ENCODE results near the gene RGS3. TPM values are rescaled to one million over a fixed set of nuclear protein-coding genes. Genes with fewer than 3 reads are reported as not detected.

RGS3 gene
- total RNA-seq, 1 experiment from 2014 or later = 39.4 TPM

DNA sequence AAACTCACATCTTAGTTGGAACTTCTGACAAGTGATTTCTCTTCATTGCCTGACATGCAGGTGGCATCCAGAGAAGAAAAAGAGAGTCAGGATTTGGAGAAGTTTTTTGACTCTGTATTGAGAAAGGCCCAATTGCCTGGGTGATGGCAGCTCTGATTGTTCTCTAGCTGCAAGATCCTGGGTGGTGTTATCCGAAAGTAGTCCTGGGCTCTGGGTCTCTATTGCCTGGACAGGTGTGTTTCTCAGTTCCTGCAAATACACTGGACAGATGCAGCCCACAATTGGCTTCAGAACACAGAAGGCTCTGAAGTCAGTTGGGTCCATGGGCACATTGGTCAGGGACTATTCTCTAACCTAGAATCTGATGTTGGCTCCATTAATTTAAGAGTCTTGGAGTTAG is 67.4 kb downstream of the RGS3 start:
- Histone ChIP-seq H3K9ac (ENCODE audit: low read length) (no peak overlapping the region), H4K20me1 (ENCODE audit: insufficient read depth) (no peaks in the 10 kb centered on the region), H3K9me2 (ENCODE audit: insufficient read depth) (no peaks in the 10 kb centered on the region), H3K4me3 (replicated peaks in 1 of 2; ENCODE audit: low read depth in 1 of 2, low read length in 2 of 2) (no peak overlapping the region), H3K27ac (ENCODE audit: low read depth, low read length) (no peak overlapping the region), H2AFZ (ENCODE audit: low read depth, low read length, poor library complexity, severe bottlenecking) (no peak overlapping the region), H3K9me3 (ENCODE audit: control insufficient read depth in 1 of 2, insufficient read depth in 1 of 2, low read depth in 1 of 2, low read length in 2 of 2) (no peaks in the 10 kb centered on the region), H3K4me2 (ENCODE audit: low read length) (no peak overlapping the region), H3K27me3 (ENCODE audit: insufficient read depth, low read length) (no peaks in the 10 kb centered on the region), H3K79me2 (ENCODE audit: insufficient read depth, low read length) (no peaks in the 10 kb centered on the region), H3K36me3 (ENCODE audit: control insufficient read depth in 1 of 2, insufficient read depth in 2 of 2, low read length in 2 of 2) (peaks cover 16 to 34% of the 10 kb centered on the region in 2 experiments; a peak in 3 of 4 replicates), H3K4me1 (ENCODE audit: control insufficient read depth in 1 of 2, insufficient read depth in 2 of 2, low read length in 2 of 2) (no peaks in the 10 kb centered on the region)
- no peak for DNase-seq (ENCODE audit: low read depth, low spot score)
- no TSS peak for BruUV-seq (replicated peaks)
- intact Hi-C loops (cut with micrococcal nuclease) = no loop called here
- RAD21 ChIA-PET (ENCODE audit: low non-redundant PET in 1 of 2, low total read pairs in 2 of 2, uncharacterized antibody in 2 of 2, unreplicated experiment in 2 of 2) = no interaction called here
- TF ChIP-seq SRF (IDR thresholded peaks at IDR 0.05; ENCODE audit: low read depth) = no peak
- no peak for TF ChIP-seq POLR2AphosphoS5 (IDR thresholded peaks at IDR 0.05; ENCODE audit: low read depth, low read length)
- TF ChIP-seq EZH2phosphoT487 (IDR thresholded peaks at IDR 0.05; ENCODE audit: borderline replicate concordance) = no peak
- ATAC-seq = no peak
- POLR2A ChIA-PET = no interaction called here
- CTCF ChIA-PET = no interaction called here

DNA sequence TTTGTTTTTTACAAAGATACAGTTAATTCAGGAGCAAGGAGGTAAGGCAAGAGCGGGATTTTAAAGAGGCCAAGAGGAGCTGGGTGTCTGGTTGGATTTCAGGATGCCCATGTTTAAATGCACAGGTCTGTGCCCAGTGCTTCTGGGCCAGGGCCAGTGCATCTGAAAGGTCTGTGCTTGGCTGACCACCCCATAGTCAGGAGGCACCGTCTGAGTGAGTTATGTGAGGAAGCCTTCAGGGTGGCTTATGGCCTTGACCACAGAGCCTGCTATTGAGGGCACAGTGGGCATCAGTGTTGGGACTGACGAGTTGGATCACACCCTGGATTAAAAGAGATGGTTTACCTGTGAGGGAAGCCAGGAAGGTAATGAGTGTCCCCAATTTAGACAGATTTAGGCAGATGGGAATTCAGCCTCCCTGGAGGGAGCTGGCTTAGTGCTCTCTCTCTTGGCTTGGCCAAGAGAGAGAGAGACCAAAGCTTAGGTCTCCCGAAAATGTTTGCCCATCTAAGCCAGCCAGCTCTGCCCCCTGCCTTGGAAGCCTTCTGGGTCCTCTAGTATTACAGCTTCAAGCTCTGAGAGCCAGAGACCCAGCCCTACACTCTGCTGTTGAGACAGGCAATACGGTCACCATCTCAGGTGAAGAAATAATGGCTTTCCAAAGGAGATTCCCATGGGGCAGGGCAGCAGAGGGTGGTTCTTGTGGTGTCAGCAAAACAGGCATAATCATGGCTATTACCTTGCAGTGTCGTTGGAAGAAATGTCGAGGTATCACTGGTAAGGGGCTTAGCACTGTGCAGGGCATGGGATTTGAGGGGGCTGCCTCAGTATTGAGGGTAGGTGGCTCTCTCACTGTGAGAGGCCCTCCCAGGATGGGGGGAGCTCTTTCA is 68.6 kb downstream of the RGS3 start:
- no peak for DNase-seq (ENCODE audit: low read depth, low spot score)
- RAD21 ChIA-PET (ENCODE audit: low non-redundant PET in 1 of 2, low total read pairs in 2 of 2, uncharacterized antibody in 2 of 2, unreplicated experiment in 2 of 2) = no interaction called here
- H3K9ac ChIP-seq (ENCODE audit: low read length) = no peak overlapping the region
- no peaks in the 10 kb centered on the region for H3K79me2 ChIP-seq (ENCODE audit: insufficient read depth, low read length)
- H3K4me3 ChIP-seq (replicated peaks in 1 of 2; ENCODE audit: low read depth in 1 of 2, low read length in 2 of 2) = no peak overlapping the region
- no peak for ATAC-seq
- POLR2A ChIA-PET = no interaction called here
- no peaks in the 10 kb centered on the region for H4K20me1 ChIP-seq (ENCODE audit: insufficient read depth)
- intact Hi-C loops (cut with micrococcal nuclease) = no loop called here
- TF ChIP-seq ZNF274 (IDR thresholded peaks at IDR 0.05; ENCODE audit: low read depth, low read length) (no peak), CBX3 (IDR thresholded peaks at IDR 0.05; ENCODE audit: low read depth) (no peak), EZH2 (IDR thresholded peaks at IDR 0.05) (no peak), ELF1 (IDR thresholded peaks at IDR 0.05; ENCODE audit: borderline replicate concordance, low read depth) (no peak), SP1 (IDR thresholded peaks at IDR 0.05; ENCODE audit: low read depth) (no peak), SIN3A (IDR thresholded peaks at IDR 0.05; ENCODE audit: low read depth) (no peak), ZFX (IDR thresholded peaks at IDR 0.05) (no peak), JUND (IDR thresholded peaks at IDR 0.05) (no peak)
- TF ChIP-seq, protein P1, sequence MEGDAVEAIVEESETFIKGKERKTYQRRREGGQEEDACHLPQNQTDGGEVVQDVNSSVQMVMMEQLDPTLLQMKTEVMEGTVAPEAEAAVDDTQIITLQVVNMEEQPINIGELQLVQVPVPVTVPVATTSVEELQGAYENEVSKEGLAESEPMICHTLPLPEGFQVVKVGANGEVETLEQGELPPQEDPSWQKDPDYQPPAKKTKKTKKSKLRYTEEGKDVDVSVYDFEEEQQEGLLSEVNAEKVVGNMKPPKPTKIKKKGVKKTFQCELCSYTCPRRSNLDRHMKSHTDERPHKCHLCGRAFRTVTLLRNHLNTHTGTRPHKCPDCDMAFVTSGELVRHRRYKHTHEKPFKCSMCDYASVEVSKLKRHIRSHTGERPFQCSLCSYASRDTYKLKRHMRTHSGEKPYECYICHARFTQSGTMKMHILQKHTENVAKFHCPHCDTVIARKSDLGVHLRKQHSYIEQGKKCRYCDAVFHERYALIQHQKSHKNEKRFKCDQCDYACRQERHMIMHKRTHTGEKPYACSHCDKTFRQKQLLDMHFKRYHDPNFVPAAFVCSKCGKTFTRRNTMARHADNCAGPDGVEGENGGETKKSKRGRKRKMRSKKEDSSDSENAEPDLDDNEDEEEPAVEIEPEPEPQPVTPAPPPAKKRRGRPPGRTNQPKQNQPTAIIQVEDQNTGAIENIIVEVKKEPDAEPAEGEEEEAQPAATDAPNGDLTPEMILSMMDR (IDR thresholded peaks at IDR 0.05 in 2 of 3, conservative IDR thresholded peaks at IDR 0.05 in 1 of 3; ENCODE audit: borderline replicate concordance in 1 of 3, insufficient read depth in 1 of 3, low read depth in 2 of 3, low read length in 2 of 3) = no peak
- TF ChIP-seq, protein P2, sequence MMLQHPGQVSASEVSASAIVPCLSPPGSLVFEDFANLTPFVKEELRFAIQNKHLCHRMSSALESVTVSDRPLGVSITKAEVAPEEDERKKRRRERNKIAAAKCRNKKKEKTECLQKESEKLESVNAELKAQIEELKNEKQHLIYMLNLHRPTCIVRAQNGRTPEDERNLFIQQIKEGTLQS (IDR thresholded peaks at IDR 0.05) = no peak
- H3K27ac ChIP-seq (ENCODE audit: low read depth, low read length) = no peak overlapping the region
- no peaks in the 10 kb centered on the region for H3K9me3 ChIP-seq (ENCODE audit: control insufficient read depth in 1 of 2, insufficient read depth in 1 of 2, low read depth in 1 of 2, low read length in 2 of 2)
- CTCF ChIA-PET = no interaction called here
- no peaks in the 10 kb centered on the region for H3K27me3 ChIP-seq (ENCODE audit: insufficient read depth, low read length)
- H3K9me2 ChIP-seq (ENCODE audit: insufficient read depth) = no peaks in the 10 kb centered on the region
- peaks cover 16 to 33% of the 10 kb centered on the region in 2 experiments; a peak in 3 of 4 replicates for H3K36me3 ChIP-seq (ENCODE audit: control insufficient read depth in 1 of 2, insufficient read depth in 2 of 2, low read length in 2 of 2)
- no TSS peak for BruUV-seq (replicated peaks)
- H3K4me2 ChIP-seq (ENCODE audit: low read length) = no peak overlapping the region
- H3K4me1 ChIP-seq (ENCODE audit: control insufficient read depth in 1 of 2, insufficient read depth in 2 of 2, low read length in 2 of 2) = no peaks in the 10 kb centered on the region
- no peak overlapping the region for H2AFZ ChIP-seq (ENCODE audit: low read depth, low read length, poor library complexity, severe bottlenecking)
